ENCODE data around the gene HTR3D. TPM values are rescaled to one million over a fixed set of nuclear protein-coding genes. Genes with fewer than 3 reads are reported as not detected.

The HTR3D gene
- total and polyA plus RNA-seq, 10 of the 15 experiments (the other 5 are each of a cell fraction or from before 2014, with no cell fraction given), result not detected

GRCh38 chr3:184011230-184011876 lies 20.2 kb upstream of the HTR3D start:
- in situ Hi-C loops (cut with MboI), result no loop called here
- intact Hi-C loops (cut with micrococcal nuclease; ENCODE audit: unreplicated experiment), result loop anchor here (10.0 kb wide), 1 partner anchor 243 kb away; no protein-coding TSS in a partner anchor
- no peak overlapping the region for H3K4me2 ChIP-seq (ENCODE audit: control insufficient read depth, insufficient read depth)
- FAIRE-seq (no peak), DNase-seq (ENCODE audit: low read depth, low spot score) (no peak), ATAC-seq (no peak)
- no peak overlapping the region for H3K9ac ChIP-seq (ENCODE audit: control insufficient read depth, insufficient read depth, low read length)
- no peak overlapping the region for H3K27ac ChIP-seq (ENCODE audit: control insufficient read depth, insufficient read depth)
- no peaks in the 10 kb centered on the region for H3K9me3 ChIP-seq (replicated peaks; ENCODE audit: control insufficient read depth, insufficient read depth, low read length)
- ChIA-PET CTCF (interaction anchor here (0.6 to 1.1 kb wide), 3 partner anchors 107 to 359 kb away, joined by 3 to 5 read pairs (median 5); no protein-coding TSS in a partner anchor), POLR2A (no interaction called here), SMC1A (ENCODE audit: uncharacterized antibody, unreplicated experiment) (interaction anchor here (2.2 kb wide), 1 partner anchor 116 kb away, joined by 13 read pairs; no protein-coding TSS in a partner anchor), RAD21 (ENCODE audit: unreplicated experiment) (interaction anchor here (0.9 to 1.3 kb wide), 4 partner anchors 106 to 127 kb away, joined by 3 to 4 read pairs (median 3); partner anchors contain the start of gene PARL)
- H3K4me1 ChIP-seq (ENCODE audit: control insufficient read depth, insufficient read depth, low read length), result peaks cover 6% of the 10 kb centered on the region
- no peak overlapping the region for H2AFZ ChIP-seq (ENCODE audit: control insufficient read depth, low read depth, low read length)
- H3K79me2 ChIP-seq (ENCODE audit: control insufficient read depth, insufficient read depth, low read length), result no peaks in the 10 kb centered on the region
- no TSS peak for BruUV-seq (replicated peaks)
- no peaks in the 10 kb centered on the region for H3K27me3 ChIP-seq (replicated peaks in 1 of 2; ENCODE audit: control insufficient read depth in 2 of 2, insufficient read depth in 2 of 2, low read length in 1 of 2)
- no peaks in the 10 kb centered on the region for H3K36me3 ChIP-seq (ENCODE audit: control insufficient read depth in 2 of 2, insufficient read depth in 2 of 2, low read length in 1 of 2)
- H4K20me1 ChIP-seq (ENCODE audit: control insufficient read depth, insufficient read depth), result no peaks in the 10 kb centered on the region
- 50% methylated on average over 4 of the region's 4 CpGs for WGBS (ENCODE audit: insufficient coverage, insufficient replicate concordance, low lambda C conversion rate, missing lambda C conversion rate)
- H3K4me3 ChIP-seq, result no peak overlapping the region
- TF ChIP-seq ZBED1 (IDR thresholded peaks at IDR 0.05; ENCODE audit: borderline replicate concordance) (no peak), NFYB (IDR thresholded peaks at IDR 0.05; ENCODE audit: insufficient read depth, low read depth, low read length) (no peak), STAT3 (IDR thresholded peaks at IDR 0.05; ENCODE audit: low read depth, low read length) (no peak), TCF12 (IDR thresholded peaks at IDR 0.05; ENCODE audit: low read depth, low read length) (no peak), POU2F2 (IDR thresholded peaks at IDR 0.05; ENCODE audit: borderline replicate concordance, low read depth, low read length) (no peak), MTA3 (IDR thresholded peaks at IDR 0.05; ENCODE audit: borderline replicate concordance, low read length) (no peak), WRNIP1 (IDR thresholded peaks at IDR 0.05; ENCODE audit: borderline replicate concordance, low read depth, low read length) (no peak), EED (IDR thresholded peaks at IDR 0.05; ENCODE audit: low read depth) (no peak), TARDBP (IDR thresholded peaks at IDR 0.05; ENCODE audit: borderline replicate concordance) (no peak), PAX8 (IDR thresholded peaks at IDR 0.05) (no peak), ASH2L (IDR thresholded peaks at IDR 0.05; ENCODE audit: borderline replicate concordance, low read depth) (no peak)
- TF ChIP-seq, protein P1, sequence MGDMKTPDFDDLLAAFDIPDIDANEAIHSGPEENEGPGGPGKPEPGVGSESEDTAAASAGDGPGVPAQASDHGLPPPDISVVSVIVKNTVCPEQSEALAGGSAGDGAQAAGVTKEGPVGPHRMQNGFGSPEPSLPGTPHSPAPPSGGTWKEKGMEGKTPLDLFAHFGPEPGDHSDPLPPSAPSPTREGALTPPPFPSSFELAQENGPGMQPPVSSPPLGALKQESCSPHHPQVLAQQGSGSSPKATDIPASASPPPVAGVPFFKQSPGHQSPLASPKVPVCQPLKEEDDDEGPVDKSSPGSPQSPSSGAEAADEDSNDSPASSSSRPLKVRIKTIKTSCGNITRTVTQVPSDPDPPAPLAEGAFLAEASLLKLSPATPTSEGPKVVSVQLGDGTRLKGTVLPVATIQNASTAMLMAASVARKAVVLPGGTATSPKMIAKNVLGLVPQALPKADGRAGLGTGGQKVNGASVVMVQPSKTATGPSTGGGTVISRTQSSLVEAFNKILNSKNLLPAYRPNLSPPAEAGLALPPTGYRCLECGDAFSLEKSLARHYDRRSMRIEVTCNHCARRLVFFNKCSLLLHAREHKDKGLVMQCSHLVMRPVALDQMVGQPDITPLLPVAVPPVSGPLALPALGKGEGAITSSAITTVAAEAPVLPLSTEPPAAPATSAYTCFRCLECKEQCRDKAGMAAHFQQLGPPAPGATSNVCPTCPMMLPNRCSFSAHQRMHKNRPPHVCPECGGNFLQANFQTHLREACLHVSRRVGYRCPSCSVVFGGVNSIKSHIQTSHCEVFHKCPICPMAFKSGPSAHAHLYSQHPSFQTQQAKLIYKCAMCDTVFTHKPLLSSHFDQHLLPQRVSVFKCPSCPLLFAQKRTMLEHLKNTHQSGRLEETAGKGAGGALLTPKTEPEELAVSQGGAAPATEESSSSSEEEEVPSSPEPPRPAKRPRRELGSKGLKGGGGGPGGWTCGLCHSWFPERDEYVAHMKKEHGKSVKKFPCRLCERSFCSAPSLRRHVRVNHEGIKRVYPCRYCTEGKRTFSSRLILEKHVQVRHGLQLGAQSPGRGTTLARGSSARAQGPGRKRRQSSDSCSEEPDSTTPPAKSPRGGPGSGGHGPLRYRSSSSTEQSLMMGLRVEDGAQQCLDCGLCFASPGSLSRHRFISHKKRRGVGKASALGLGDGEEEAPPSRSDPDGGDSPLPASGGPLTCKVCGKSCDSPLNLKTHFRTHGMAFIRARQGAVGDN (IDR thresholded peaks at IDR 0.05), result no peak
- TF ChIP-seq, protein P2, sequence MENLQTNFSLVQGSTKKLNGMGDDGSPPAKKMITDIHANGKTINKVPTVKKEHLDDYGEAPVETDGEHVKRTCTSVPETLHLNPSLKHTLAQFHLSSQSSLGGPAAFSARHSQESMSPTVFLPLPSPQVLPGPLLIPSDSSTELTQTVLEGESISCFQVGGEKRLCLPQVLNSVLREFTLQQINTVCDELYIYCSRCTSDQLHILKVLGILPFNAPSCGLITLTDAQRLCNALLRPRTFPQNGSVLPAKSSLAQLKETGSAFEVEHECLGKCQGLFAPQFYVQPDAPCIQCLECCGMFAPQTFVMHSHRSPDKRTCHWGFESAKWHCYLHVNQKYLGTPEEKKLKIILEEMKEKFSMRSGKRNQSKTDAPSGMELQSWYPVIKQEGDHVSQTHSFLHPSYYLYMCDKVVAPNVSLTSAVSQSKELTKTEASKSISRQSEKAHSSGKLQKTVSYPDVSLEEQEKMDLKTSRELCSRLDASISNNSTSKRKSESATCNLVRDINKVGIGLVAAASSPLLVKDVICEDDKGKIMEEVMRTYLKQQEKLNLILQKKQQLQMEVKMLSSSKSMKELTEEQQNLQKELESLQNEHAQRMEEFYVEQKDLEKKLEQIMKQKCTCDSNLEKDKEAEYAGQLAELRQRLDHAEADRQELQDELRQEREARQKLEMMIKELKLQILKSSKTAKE (IDR thresholded peaks at IDR 0.05; ENCODE audit: low read depth, poor library complexity, severe bottlenecking), result no peak
- TF ChIP-seq, protein P3, sequence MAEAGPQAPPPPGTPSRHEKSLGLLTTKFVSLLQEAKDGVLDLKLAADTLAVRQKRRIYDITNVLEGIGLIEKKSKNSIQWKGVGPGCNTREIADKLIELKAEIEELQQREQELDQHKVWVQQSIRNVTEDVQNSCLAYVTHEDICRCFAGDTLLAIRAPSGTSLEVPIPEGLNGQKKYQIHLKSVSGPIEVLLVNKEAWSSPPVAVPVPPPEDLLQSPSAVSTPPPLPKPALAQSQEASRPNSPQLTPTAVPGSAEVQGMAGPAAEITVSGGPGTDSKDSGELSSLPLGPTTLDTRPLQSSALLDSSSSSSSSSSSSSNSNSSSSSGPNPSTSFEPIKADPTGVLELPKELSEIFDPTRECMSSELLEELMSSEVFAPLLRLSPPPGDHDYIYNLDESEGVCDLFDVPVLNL (IDR thresholded peaks at IDR 0.05; ENCODE audit: low read depth, low read length), result no peak
